ENCODE results near the gene MKLN1. TPM values are rescaled to one million over a fixed set of nuclear protein-coding genes. Genes with fewer than 3 reads are reported as not detected.

The MKLN1 gene
- polyA plus RNA-seq, 2 of the 4 experiments (the other 2 are of a cell fraction), result 39.6 to 84.5 TPM

DNA sequence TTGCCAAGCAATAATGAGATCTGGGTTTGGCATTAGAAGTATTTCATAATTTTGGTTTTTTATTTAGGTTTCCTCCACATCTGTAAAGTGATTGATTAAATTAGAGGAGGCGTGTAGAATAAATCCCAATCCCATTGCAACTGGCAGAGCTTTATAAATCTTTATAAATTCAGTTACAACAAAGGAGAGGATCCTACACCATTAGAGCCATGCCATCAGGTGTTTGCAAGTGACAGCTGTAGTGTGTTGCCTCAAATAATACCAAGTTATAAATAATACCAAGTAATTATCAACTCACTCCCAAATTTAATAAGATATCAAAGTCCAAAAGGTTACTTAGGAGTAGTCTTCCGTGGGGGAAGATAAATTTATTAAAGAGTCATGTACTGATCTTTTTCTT is 166.5 kb downstream of the MKLN1 start (continued):
- no peak for TF ChIP-seq MAZ (IDR thresholded peaks at IDR 0.05; ENCODE audit: borderline replicate concordance, low read depth, low read length)
- no peak for TF ChIP-seq FOSB (CRISPR knock-in tag; IDR thresholded peaks at IDR 0.05)
- no peak for TF ChIP-seq EHMT2 (IDR thresholded peaks at IDR 0.05; ENCODE audit: low read depth)
- TF ChIP-seq, protein P1, sequence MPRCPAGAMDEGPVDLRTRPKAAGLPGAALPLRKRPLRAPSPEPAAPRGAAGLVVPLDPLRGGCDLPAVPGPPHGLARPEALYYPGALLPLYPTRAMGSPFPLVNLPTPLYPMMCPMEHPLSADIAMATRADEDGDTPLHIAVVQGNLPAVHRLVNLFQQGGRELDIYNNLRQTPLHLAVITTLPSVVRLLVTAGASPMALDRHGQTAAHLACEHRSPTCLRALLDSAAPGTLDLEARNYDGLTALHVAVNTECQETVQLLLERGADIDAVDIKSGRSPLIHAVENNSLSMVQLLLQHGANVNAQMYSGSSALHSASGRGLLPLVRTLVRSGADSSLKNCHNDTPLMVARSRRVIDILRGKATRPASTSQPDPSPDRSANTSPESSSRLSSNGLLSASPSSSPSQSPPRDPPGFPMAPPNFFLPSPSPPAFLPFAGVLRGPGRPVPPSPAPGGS (IDR thresholded peaks at IDR 0.05), result no peak
- TF ChIP-seq, protein P2, sequence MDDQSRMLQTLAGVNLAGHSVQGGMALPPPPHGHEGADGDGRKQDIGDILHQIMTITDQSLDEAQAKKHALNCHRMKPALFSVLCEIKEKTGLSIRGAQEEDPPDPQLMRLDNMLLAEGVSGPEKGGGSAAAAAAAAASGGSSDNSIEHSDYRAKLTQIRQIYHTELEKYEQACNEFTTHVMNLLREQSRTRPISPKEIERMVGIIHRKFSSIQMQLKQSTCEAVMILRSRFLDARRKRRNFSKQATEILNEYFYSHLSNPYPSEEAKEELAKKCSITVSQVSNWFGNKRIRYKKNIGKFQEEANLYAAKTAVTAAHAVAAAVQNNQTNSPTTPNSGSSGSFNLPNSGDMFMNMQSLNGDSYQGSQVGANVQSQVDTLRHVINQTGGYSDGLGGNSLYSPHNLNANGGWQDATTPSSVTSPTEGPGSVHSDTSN (IDR thresholded peaks at IDR 0.05), result no peak

DNA sequence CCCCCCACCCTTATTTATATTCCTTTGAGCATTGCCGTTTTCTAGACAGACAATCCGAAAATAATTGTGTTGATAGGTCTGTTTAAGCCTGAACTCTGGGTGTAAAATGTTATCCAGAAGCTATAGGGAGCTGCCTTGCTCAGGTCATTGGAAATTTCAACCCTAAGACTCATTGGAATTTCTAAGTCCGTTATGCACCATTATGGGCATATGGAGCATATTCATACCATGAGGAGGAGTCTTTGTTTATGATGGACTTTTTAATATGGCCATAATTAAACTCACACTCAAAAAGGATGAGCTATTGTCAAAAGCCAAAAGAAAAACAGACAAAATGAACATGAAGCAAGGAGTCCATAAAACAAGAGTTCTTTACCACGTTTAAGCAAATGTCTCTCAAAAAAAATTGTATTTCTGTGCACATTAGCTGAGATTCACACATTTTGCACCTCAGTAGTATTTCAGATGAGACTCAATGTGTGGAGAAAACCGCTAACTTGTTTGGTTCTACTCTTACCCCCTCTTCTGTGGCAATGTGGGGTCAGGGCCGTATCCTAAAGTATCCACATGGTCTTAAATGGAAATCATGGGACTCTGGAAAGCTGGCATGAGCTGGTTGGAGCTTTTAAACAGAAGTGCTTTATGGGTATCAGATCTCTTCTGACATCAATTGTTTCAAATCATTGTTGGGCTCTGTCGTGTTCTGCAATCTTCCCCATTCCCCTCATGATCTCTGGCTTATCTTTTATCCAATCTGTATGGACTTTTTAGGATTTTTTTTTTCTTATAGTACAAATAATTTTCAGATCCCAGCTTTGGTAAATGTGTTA is 168.2 kb downstream of the MKLN1 start:
- CTCF ChIA-PET, result interaction anchor here (0.8 to 7.2 kb wide), 3 partner anchors 11 to 508 kb away, joined by 3 to 58 read pairs (median 4); no protein-coding TSS in a partner anchor
- POLR2A ChIA-PET, result no interaction called here
- Histone ChIP-seq H3K4me2 (no peak overlapping the region), H3K27ac (no peak overlapping the region), H3K4me3 (no peak overlapping the region), H3K9me3 (no peaks in the 10 kb centered on the region), H3K4me1 (no peaks in the 10 kb centered on the region)
- FAIRE-seq (no peak), DNase-seq (ENCODE audit: low read depth in 1 of 2, low spot score in 1 of 2) (no peak), ATAC-seq (no peak)
- WGBS (ENCODE audit: missing lambda C conversion rate), result 88% methylated on average over 7 of the region's 7 CpGs
- TF ChIP-seq ZFP36 (IDR thresholded peaks at IDR 0.05; ENCODE audit: borderline replicate concordance, partially characterized antibody) (no peak), BHLHE40 (IDR thresholded peaks at IDR 0.05; ENCODE audit: low read depth, low read length) (no peak), MAX (IDR thresholded peaks at IDR 0.05) (no peak), SMC3 (IDR thresholded peaks at IDR 0.05) (no peak), TP53 (CRISPR knock-in tag; IDR thresholded peaks at IDR 0.05) (no peak), FOXS1 (CRISPR knock-in tag; IDR thresholded peaks at IDR 0.05) (no peak)

DNA sequence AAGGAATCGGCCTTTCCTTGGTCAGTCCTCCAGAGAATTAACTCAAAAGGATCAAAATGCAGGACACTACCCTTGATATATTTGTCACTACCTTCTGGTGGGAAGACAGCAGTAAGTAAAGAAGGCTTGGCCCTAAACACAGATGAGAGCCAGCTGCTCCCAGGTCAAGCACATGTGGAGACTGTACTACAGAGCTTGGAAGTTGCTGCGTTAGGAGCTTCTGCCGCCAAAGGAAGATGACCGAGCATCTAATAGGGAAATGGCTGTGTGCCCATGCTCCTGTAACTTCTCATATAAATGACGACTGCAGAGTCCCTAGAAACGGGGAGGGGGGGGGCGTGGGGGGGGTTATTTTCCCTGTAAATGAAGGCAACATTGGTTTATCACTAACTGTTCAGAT is 169.8 kb downstream of the MKLN1 start:
- ChIA-PET POLR2A (no interaction called here), CTCF (interaction anchor here (0.8 to 7.2 kb wide), 5 partner anchors 10 to 158 kb away, joined by 3 to 58 read pairs (median 4); no protein-coding TSS in a partner anchor)
- no peak overlapping the region for H3K27ac ChIP-seq
- H3K4me2 ChIP-seq, result no peak overlapping the region
- WGBS (ENCODE audit: missing lambda C conversion rate), result 62% methylated on average over 7 of the region's 7 CpGs
- TF ChIP-seq EHF (CRISPR knock-in tag; IDR thresholded peaks at IDR 0.05) (no peak), ESRRA (IDR thresholded peaks at IDR 0.05; ENCODE audit: borderline replicate concordance, low read length) (no peak), GATA3 (IDR thresholded peaks at IDR 0.05; ENCODE audit: borderline replicate concordance) (no peak), MYC (IDR thresholded peaks at IDR 0.05; ENCODE audit: borderline replicate concordance, low read length) (no peak), RNF2 (IDR thresholded peaks at IDR 0.05; ENCODE audit: borderline replicate concordance, low read depth) (no peak), ELK1 (IDR thresholded peaks at IDR 0.05; ENCODE audit: low read depth, low read length) (no peak), POLR2A (IDR thresholded peaks at IDR 0.05; ENCODE audit: low read length) (no peak), HES2 (IDR thresholded peaks at IDR 0.05) (no peak), HOXB13 (CRISPR knock-in tag; IDR thresholded peaks at IDR 0.05; ENCODE audit: low read depth) (no peak), EP300 (IDR thresholded peaks at IDR 0.05) (no peak), ATOH8 (CRISPR knock-in tag; IDR thresholded peaks at IDR 0.05; ENCODE audit: low read depth) (no peak), NPAS2 (CRISPR knock-in tag; IDR thresholded peaks at IDR 0.05; ENCODE audit: borderline replicate concordance) (no peak), ZSCAN20 (CRISPR knock-in tag; IDR thresholded peaks at IDR 0.05) (no peak)
- TF ChIP-seq, protein P1 (IDR thresholded peaks at IDR 0.05), result no peak
- peaks cover under 1% of the 10 kb centered on the region; the same call in 2 of the 3 replicates for H3K4me1 ChIP-seq
- no peak overlapping the region for H3K4me3 ChIP-seq
- no peak for ATAC-seq
- no peak for FAIRE-seq
- DNase-seq (ENCODE audit: low read depth in 1 of 2, low spot score in 1 of 2), result no peak
- H3K9me3 ChIP-seq, result no peaks in the 10 kb centered on the region
